Natural killer cell (primary cell): ENCODE measurements around the gene MVP. TPM values are rescaled to one million over a fixed set of nuclear protein-coding genes. Genes with fewer than 3 reads are reported as not detected.

Source experiments
- ATAC-seq, 3 donors: fragments of 150-1000 bp in 2 of 3; fragments of 200-7000 bp in 1 of 3; cut with Tn5 transposase; 1 replicate in 1 of 3; 2 replicates in 2 of 3; pipeline ENCODE4 v1.10.0; 2021; ENCODE audit warnings: mild to moderate bottlenecking in 2 of 3, moderate library complexity in 2 of 3
- DNase-seq, 2 donors: peaks; one replicate each; pipeline versions ENCODE4 v3.0.0 to v3.0.0-alpha.2; 2013 to 2021; ENCODE audit warnings: mixed read lengths in 1 of 2
- H3K27ac ChIP-seq: one replicate; pipeline ENCODE4 v1.5.1; 2013; ENCODE audit warnings: mild to moderate bottlenecking, low read length
- H3K27me3 ChIP-seq: one replicate; pipeline ENCODE4 v1.6.1; 2013; ENCODE audit warnings: low read length; ENCODE audit not compliant: control insufficient read depth, insufficient read depth
- H3K36me3 ChIP-seq: one replicate; pipeline ENCODE4 v1.6.1; 2013; ENCODE audit warnings: low read length; ENCODE audit not compliant: control insufficient read depth, insufficient read depth
- H3K4me1 ChIP-seq: one replicate; pipeline ENCODE4 v1.6.1; 2013; ENCODE audit warnings: low read length; ENCODE audit not compliant: control insufficient read depth, insufficient read depth
- H3K4me3 ChIP-seq: one replicate; pipeline ENCODE4 v1.5.1; 2013; ENCODE audit warnings: low read length
- H3K9me3 ChIP-seq: one replicate; pipeline ENCODE4 v1.6.1; 2013; ENCODE audit warnings: low read length; ENCODE audit not compliant: control insufficient read depth, insufficient read depth
- H3K27ac Mint-ChIP-seq, 2 donors: one replicate each; pipeline ENCODE4 v1.8.0; 2022; ENCODE audit warnings: mild to moderate bottlenecking in 2 of 2, mixed read lengths in 2 of 2, moderate library complexity in 1 of 2
- H3K27me3 Mint-ChIP-seq, 2 donors: one replicate each; pipeline ENCODE4 v1.8.0; 2022; ENCODE audit warnings: low read depth in 2 of 2, mixed read lengths in 2 of 2
- H3K36me3 Mint-ChIP-seq: one replicate; pipeline ENCODE4 v1.8.0; 2022; ENCODE audit warnings: mixed read lengths
- H3K4me1 Mint-ChIP-seq, 2 donors: one replicate each; pipeline ENCODE4 v1.8.0; 2022; ENCODE audit warnings: mixed read lengths in 2 of 2
- H3K4me3 Mint-ChIP-seq: one replicate; pipeline ENCODE4 v1.8.0; 2022; ENCODE audit warnings: mild to moderate bottlenecking, moderate library complexity, mixed read lengths
- H3K9me3 Mint-ChIP-seq, 2 donors: one replicate each; pipeline ENCODE4 v1.8.0; 2022; ENCODE audit warnings: mixed read lengths in 2 of 2
- CTCF ChIP-seq: fragments of 200-600 bp; IDR thresholded peaks from one replicate; pipeline ENCODE4 v1.8.0; 2022; ENCODE audit warnings: antibody characterized with exemption
- WGBS: methylation state at CpG from one replicate; pipeline ENCODE4 v1.1.7; 2013; ENCODE audit warnings: missing lambda C conversion rate; ENCODE audit not compliant: insufficient coverage; 5-methylcytosine and 5-hydroxymethylcytosine counted together
- intact Hi-C: fragments of 100-400 bp; cut with micrococcal nuclease; formaldehyde crosslinking; loops from one replicate; pipeline ENCODE4 v1.14.2; 2022
- total RNA-seq, 4 donors: library from RNA; stranded (reverse); fragments of 120-200 nt in 1 of 4; gene quantifications; one replicate each; pipeline versions ENCODE4 v1.2.3 to v1.2.4, GENCODE V29; 2013 to 2022

MVP gene
- total RNA-seq, 3 donors from 2014 or later (not counting 1 experiment from before 2014, with no cell fraction given): 154 to 168 (median 163) TPM

GRCh38 chr16:29835926-29836325 is 15.7 kb downstream of the MVP start:
- no peak for ATAC-seq
- DNase-seq: no peak
- Histone ChIP-seq H3K9me3 (no peaks in the 10 kb centered on the region), H3K27ac (no peak overlapping the region), H3K27me3 (no peaks in the 10 kb centered on the region), H3K36me3 (peaks cover 65% of the 10 kb centered on the region), H3K4me3 (no peak overlapping the region), H3K4me1 (no peaks in the 10 kb centered on the region)
- intact Hi-C loops: no loop called here
- no peaks in the 10 kb centered on the region for H3K27me3 Mint-ChIP-seq
- no peak for TF ChIP-seq CTCF
- no peaks in the 10 kb centered on the region for H3K36me3 Mint-ChIP-seq
- no peaks in the 10 kb centered on the region for H3K4me1 Mint-ChIP-seq
- no peak overlapping the region for H3K27ac Mint-ChIP-seq
- no peaks in the 10 kb centered on the region for H3K9me3 Mint-ChIP-seq
- H3K4me3 Mint-ChIP-seq: no peak overlapping the region
- WGBS: 96% methylated on average over 5 of the region's 7 CpGs

GRCh38 chr16:29836623-29837022 is 16.4 kb downstream of the MVP start:
- no peak for TF ChIP-seq CTCF
- H3K36me3 ChIP-seq: peaks cover 64% of the 10 kb centered on the region
- H3K27me3 ChIP-seq: no peaks in the 10 kb centered on the region
- 96% methylated on average over 15 of the region's 15 CpGs for WGBS
- H3K4me1 ChIP-seq: no peaks in the 10 kb centered on the region
- ATAC-seq: no peak
- H3K4me1 Mint-ChIP-seq: no peaks in the 10 kb centered on the region
- no peaks in the 10 kb centered on the region for H3K36me3 Mint-ChIP-seq
- intact Hi-C loops: no loop called here
- H3K4me3 ChIP-seq: no peak overlapping the region
- no peaks in the 10 kb centered on the region for H3K9me3 ChIP-seq
- no peaks in the 10 kb centered on the region for H3K27me3 Mint-ChIP-seq
- DNase-seq: no peak
- no peak overlapping the region for H3K27ac Mint-ChIP-seq
- no peak overlapping the region for H3K4me3 Mint-ChIP-seq
- H3K9me3 Mint-ChIP-seq: no peaks in the 10 kb centered on the region
- no peak overlapping the region for H3K27ac ChIP-seq

- DNase-seq (no peak), ATAC-seq (no peak)
- no peaks in the 10 kb centered on the region for H3K36me3 Mint-ChIP-seq
- no peak overlapping the region for H3K4me3 Mint-ChIP-seq
- no peak for TF ChIP-seq CTCF
- no peaks in the 10 kb centered on the region for H3K27me3 Mint-ChIP-seq
- 97% methylated on average over 5 of the region's 5 CpGs for WGBS
- no peaks in the 10 kb centered on the region for H3K27me3 ChIP-seq
- H3K9me3 Mint-ChIP-seq: no peaks in the 10 kb centered on the region
- peaks cover 68% of the 10 kb centered on the region for H3K36me3 ChIP-seq
- H3K4me1 Mint-ChIP-seq: no peaks in the 10 kb centered on the region
- intact Hi-C loops: no loop called here
- H3K9me3 ChIP-seq: no peaks in the 10 kb centered on the region
- H3K4me1 ChIP-seq: no peaks in the 10 kb centered on the region
- no peak overlapping the region for H3K4me3 ChIP-seq
- H3K27ac ChIP-seq: no peak overlapping the region
- H3K27ac Mint-ChIP-seq: no peak overlapping the region
These were observed 17.6 kb downstream of the MVP start for GRCh38 chr16:29837841-29838240.

- H3K4me3 Mint-ChIP-seq: no peak overlapping the region
- Histone ChIP-seq H3K36me3 (peaks cover 55% of the 10 kb centered on the region), H3K27me3 (no peaks in the 10 kb centered on the region), H3K9me3 (no peaks in the 10 kb centered on the region), H3K27ac (no peak overlapping the region), H3K4me1 (no peaks in the 10 kb centered on the region), H3K4me3 (no peak overlapping the region)
- no peaks in the 10 kb centered on the region for H3K36me3 Mint-ChIP-seq
- no peaks in the 10 kb centered on the region for H3K4me1 Mint-ChIP-seq
- no peak overlapping the region for H3K27ac Mint-ChIP-seq
- no peak for TF ChIP-seq CTCF
- 95% methylated on average over 4 of the region's 6 CpGs for WGBS
- no peak for ATAC-seq
- no peak for DNase-seq
- H3K9me3 Mint-ChIP-seq: no peaks in the 10 kb centered on the region
- intact Hi-C loops: no loop called here
- H3K27me3 Mint-ChIP-seq: no peaks in the 10 kb centered on the region
These were observed 19.6 kb downstream of the MVP start for GRCh38 chr16:29839822-29840221.
